D721Med (cell line): ENCODE data around the gene TSPAN9.

Experiments used
- DNase-seq: peaks from one replicate; pipeline ENCODE4 v3.0.0; 2011; ENCODE audit warnings: low spot score; ENCODE audit not compliant: insufficient read length
- FAIRE-seq: peaks from 2 replicates; lab custom pipeline; 2011; peaks lifted over from hg19 to GRCh38; lab: Jason Lieb, UNC
- TF ChIP-seq, protein P1 (sequence below): IDR thresholded peaks from 2 replicates; pipeline ENCODE4 v1.5.1; 2012; ENCODE audit warnings: mild to moderate bottlenecking, control low read depth; ENCODE audit not compliant: insufficient read depth; ENCODE audit errors: missing control alignments

TSPAN9 gene

DNA sequence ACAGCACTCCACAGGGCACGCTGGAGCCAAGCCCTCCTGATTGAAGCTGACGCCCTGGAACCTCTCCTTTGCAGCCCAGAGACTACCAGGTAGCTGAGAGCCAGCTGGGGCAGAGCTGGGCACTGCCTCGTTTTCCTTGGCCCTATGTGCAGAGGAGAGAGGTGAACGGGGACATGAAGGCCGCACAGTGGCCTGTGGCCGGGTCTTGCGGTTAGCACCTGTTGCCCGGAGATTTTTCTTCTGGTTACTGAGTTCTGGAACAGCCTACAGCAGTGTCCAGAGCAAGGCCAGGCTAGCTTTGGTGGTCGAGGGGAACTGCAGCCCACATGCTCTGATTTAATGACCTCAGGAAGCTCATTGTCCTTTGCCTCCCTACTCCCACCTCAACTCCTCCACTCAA, 212.5 kb downstream of the TSPAN9 start:
- TF ChIP-seq, protein P1, sequence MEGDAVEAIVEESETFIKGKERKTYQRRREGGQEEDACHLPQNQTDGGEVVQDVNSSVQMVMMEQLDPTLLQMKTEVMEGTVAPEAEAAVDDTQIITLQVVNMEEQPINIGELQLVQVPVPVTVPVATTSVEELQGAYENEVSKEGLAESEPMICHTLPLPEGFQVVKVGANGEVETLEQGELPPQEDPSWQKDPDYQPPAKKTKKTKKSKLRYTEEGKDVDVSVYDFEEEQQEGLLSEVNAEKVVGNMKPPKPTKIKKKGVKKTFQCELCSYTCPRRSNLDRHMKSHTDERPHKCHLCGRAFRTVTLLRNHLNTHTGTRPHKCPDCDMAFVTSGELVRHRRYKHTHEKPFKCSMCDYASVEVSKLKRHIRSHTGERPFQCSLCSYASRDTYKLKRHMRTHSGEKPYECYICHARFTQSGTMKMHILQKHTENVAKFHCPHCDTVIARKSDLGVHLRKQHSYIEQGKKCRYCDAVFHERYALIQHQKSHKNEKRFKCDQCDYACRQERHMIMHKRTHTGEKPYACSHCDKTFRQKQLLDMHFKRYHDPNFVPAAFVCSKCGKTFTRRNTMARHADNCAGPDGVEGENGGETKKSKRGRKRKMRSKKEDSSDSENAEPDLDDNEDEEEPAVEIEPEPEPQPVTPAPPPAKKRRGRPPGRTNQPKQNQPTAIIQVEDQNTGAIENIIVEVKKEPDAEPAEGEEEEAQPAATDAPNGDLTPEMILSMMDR, result no peak
- FAIRE-seq, result no peak
- no peak for DNase-seq

GRCh38 chr12:3291939-3292338, 214.8 kb downstream of the TSPAN9 start:
- DNase-seq (no peak), FAIRE-seq (no peak)
- TF ChIP-seq, protein P1, result no peak

GRCh38 chr12:3292677-3293412, 215.7 kb downstream of the TSPAN9 start:
- peak; percentile 56 for FAIRE-seq
- TF ChIP-seq, protein P1, result no peak

GRCh38 chr12:3293446-3294161, 216.4 kb downstream of the TSPAN9 start:
- DNase-seq, result no peak
- TF ChIP-seq, protein P1, result no peak
- no peak for FAIRE-seq

More at GRCh38 chr12:3292677-3293412, 215.7 kb downstream of the TSPAN9 start:
- DNase-seq, result peak; percentile 86

- DNase-seq (no peak), FAIRE-seq (no peak)
- TF ChIP-seq, protein P1, result no peak
Observed at GRCh38 chr12:3294481-3294911, 217.3 kb downstream of the TSPAN9 start.

- DNase-seq (no peak), FAIRE-seq (no peak)
- TF ChIP-seq, protein P1, result no peak
Observed at GRCh38 chr12:3295225-3295624, 218.0 kb downstream of the TSPAN9 start.
